HG03108 (cell line): ENCODE measurements around the gene TWIST1.

ENCODE experiments used
- ATAC-seq: cut with Tn5 transposase; IDR thresholded peaks from one replicate; pipeline ENCODE4 v1.9.1; 2021; ENCODE audit warnings: moderate library complexity; ENCODE audit not compliant: unreplicated experiment

The TWIST1 gene

DNA sequence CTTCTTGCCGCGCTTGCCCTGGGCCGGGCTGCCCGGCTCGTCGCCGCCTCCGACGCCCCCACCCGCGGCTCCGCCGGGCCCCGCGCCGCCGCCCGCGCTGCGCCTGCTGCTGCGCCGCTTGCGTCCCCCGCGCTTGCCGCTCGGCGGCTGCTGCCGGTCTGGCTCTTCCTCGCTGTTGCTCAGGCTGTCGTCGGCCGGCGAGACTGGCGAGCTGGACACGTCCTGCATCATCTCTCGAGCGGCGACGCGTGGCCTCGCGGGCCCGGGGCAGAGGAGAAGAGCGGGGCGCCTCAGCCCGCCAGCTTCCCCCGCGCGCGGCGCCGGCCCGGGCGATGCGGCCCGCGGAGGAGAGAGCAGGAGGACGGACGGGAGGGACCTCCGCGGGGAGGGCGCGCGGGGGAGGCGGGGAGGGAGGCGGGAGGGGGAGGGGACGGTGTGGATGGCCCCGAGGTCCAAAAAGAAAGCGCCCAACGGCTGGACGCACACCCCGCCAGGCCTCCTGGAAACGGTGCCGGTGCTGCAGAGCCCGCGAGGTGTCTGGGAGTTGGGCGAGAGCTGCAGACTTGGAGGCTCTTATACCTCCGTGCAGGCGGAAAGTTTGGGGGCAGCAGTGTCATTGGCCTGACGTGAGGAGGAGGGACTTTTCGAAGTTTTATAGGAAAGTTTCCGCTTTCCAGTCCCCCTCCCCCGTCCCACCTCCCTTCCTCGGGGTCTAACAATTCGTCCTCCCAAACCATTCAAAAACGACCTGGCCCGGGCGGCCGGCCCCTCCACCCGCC lies at the start of gene TWIST1:
Gene TWIST1 (minus strand): TSS at position 546 of the 779 bp plus-strand sequence. CDS start 315 bp downstream, at position 231.
- no peak for ATAC-seq

GRCh38 chr7:19161671-19162070 lies 44.2 kb upstream of the TWIST1 start:
- no peak for ATAC-seq

DNA sequence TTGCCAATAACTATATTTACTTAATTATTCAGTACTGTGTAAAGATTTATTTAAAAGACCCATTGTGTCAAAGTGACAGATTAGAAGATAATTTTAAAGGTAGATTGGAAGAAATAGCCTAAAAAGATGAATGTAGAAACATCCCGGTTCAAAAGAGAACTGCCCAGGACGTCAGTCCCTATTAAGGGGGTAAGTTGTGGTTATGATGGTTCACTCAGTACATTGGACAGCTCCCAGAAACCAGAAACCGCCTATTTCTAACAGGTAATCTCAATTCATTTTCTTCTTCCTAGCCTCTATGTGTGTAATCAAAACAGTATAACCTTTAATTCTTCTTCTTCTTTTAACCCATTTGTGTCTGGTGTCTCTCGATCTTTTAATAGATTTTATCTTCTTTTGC lies 29.3 kb upstream of the TWIST1 start:
- ATAC-seq, result no peak

DNA sequence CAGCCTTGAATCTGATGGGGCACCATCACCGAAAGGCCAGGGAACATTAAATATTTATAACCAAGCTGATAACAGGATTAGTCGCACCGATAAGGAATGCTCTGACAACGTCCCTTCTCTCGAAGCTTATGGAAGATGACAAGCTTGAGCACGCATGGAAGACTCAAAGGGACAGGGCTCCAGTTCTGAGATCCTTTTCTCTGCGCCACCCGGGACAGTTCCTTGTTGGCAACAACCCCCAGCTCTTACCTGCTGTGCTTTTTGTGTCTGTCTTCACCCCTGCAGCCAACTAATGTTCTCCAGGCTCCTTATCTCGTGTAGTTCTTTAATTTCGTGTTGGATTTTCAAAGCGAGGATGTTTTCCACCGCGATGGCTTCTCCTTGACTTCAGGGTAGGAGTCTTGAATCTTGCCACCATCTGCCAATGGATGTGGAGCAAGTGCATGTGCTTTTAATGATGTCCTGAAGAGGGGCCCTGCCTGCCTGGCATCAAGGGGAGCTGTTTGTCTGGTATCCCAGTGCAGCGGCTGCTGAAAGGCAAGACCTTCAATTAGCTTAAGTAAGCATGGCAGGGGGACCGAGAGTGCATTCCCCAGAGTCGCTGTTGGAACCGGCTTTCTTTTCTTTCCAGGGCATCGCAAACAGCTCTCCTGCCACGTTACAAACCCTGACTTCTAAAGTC lies 28.1 kb upstream of the TWIST1 start:
- no peak for ATAC-seq

GRCh38 chr7:19144661-19145433 lies 27.4 kb upstream of the TWIST1 start, which contains the start of gene FERD3L:
Gene FERD3L (minus strand): TSS chr7:19145421. CDS start chr7:19145362, 59 bp downstream.
- no peak for ATAC-seq

- no peak for ATAC-seq
Measured at GRCh38 chr7:19143881-19144574, 26.6 kb upstream of the TWIST1 start.

DNA sequence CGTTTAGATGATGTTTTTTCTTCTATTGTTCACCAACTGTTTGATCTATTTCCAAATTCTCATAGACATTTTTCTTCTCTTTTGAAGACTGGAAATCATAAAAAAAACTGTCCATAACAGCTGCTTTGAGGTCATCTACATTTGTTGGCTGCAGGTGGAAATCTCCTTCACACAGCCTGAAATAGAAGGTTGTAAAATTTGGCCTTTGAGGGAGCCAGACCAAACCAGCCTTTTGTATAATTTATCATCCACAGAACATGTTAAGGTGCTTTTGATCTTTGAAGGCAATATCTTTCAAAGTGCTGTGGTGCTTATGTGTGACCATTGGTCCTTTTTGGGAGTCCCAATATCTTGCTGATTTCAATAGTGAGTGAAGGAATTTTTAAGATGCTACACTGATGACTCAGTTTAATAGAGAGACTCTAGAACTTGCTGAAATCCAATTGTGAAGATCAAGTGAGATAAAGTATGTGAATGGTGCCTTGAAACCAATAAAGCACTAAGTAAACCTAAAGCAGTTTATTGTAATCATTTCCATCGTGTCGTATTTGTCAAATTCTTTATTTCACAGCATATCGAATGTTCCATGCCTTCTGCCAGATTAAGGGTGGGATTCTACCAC lies 22.4 kb upstream of the TWIST1 start:
- no peak for ATAC-seq

GRCh38 chr7:19133886-19134285 lies 16.4 kb upstream of the TWIST1 start:
- no peak for ATAC-seq

- ATAC-seq, result no peak
Measured at GRCh38 chr7:19133390-19133789, 16.0 kb upstream of the TWIST1 start.

DNA sequence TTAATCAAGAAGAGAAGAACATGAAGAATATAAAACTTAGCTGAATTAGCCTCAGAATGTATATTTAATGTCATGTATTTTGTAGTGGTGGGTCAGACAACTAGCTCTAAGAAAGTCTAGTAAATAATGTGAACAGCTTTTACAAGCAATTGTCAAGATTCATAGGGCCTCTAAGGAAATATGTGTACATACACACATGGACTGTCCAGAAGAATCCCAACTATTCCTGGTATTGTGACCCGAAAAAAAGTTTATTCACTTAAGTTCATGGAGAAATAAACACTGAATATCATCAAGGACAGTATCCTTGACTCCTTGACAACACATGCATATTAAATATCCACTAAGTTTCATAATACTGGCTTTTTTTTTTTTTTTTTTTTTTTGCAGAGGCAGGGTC lies 11.4 kb upstream of the TWIST1 start:
- no peak for ATAC-seq

- ATAC-seq, result no peak
Measured at GRCh38 chr7:19121977-19122588, 4.6 kb upstream of the TWIST1 start.

DNA sequence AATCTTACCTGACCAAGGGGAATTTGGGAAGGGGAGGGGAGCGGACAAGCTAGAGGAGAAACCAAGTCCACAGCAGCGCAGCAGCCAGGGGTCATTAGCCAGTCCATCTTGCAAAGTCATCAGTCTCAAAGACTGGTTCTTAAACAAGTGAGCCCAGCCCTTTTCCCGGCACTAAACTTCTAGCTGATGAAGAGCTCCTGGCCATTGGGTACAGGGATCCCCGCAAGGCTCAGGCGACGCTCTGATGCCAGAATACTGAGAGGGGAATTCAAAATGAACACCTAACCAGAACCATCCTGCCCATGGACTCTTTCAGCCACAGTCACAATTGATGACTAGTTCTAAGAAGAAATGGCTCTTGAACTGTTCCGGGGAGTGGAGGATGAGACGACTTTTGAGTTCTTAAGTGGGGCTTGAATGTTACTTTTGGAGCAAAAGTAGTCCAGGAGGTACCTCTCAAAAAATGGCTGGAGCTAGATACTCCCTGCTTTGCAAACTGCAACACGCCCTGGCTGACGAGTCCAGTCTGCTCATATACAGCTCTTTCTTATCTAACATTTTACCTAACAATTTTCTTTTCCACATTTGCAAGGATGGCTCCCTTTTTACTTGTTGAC lies 2.5 kb upstream of the TWIST1 start:
- no peak for ATAC-seq

DNA sequence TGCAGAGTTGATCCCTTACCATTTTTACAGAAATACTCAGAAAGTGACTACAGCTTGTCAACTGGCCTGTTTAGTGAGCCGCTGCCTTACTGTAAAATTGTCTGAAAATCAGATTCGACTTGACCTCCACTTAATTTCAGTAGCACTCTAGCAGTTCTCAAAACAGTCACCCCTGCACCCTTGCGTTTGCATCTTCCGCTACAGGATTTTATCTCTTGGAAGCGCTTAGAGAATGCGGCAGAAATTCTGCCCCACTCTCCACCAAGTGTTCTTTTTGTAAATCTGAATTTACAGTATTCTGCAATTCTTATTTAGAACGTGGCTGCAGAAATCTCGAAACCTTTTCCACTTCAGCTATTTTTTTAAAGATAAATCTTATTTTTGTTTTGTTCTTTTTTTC lies 1.9 kb upstream of the TWIST1 start:
- no peak for ATAC-seq

GRCh38 chr7:19118636-19119371 lies 1.4 kb upstream of the TWIST1 start:
- no peak for ATAC-seq

DNA sequence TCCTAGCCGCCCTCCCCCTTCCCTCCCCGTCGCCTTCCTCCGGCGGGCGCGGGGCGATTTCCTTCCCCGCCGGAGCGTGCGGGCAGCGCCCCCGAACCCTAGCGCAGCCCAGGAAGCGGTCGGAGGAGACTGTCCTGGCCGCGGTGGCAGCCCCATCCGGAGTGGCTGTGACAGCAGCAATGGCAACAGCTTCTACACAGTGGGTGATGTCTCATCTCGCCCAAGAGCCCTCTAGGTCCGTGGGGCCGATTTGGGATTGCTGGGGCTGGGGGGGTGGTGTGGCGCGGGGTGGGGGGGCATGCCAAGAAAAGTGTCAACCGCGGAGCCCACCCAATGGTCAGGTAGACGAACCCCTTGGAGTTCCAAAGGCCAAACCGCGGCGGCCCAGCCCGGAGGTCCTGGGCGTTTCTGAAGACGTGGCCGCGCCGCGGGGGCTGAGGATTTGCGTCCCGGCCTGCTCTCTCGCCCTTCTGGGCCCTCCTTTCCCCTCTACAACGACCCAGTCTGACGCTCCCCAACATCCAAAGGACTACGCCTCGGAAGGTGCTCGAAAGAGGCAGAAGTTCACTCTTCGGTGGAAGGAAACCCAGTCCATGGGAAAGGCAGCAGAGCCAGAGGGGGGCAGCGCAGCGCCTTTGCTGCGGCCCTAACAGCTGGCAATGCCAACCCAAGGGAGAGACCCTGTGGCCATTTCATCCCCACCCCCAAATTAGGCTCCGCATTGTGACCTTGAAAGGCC lies 603 bp upstream of the TWIST1 start:
- ATAC-seq, result no peak

- ATAC-seq, result no peak
Measured at GRCh38 chr7:19116121-19117090, 1.0 kb downstream of the TWIST1 start.

DNA sequence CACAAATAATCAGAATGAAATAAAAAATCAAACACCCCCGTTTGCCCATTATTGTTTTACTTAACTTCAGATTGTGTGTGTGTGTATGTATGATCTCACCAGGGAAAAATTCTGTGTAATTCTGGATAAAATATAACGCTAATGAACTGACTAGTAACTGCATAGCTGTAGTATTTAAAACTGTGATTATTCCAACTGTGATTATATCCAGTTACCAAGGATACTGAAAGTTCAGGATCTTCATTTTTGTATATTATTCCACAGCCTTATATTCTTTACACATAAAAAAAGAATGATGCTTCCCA lies 2.9 kb downstream of the TWIST1 start:
- ATAC-seq, result no peak
